CD4-positive, alpha-beta memory T cell (primary cell): ENCODE data around the gene OR10J5. TPM values are rescaled to one million over a fixed set of nuclear protein-coding genes. Genes with fewer than 3 reads are reported as not detected.

Experiments
- CTCF ChIA-PET: fragments of 350-600 bp; sonication (Branson Sonifier 250); formaldehyde crosslinking; loops from one replicate; lab custom pipeline; 2021; ENCODE audit warnings: inconsistent platforms; ENCODE audit not compliant: partially characterized antibody; lab: Charles Lee
- POLR2A ChIA-PET: fragments of 350-600 bp; sonication (Branson Sonifier 250); formaldehyde crosslinking; loops from one replicate; lab custom pipeline; 2021; ENCODE audit not compliant: partially characterized antibody; lab: Charles Lee
- DNase-seq, 5 donors: peaks; one replicate each; pipeline versions ENCODE4 v3.0.0 to v3.0.0-alpha.2; 2020 to 2022; ENCODE audit warnings: mixed read lengths in 1 of 5
- H3K27ac ChIP-seq: one replicate; pipeline ENCODE4 v1.7.0; 2013; ENCODE audit warnings: low read depth, low read length
- H3K27me3 ChIP-seq: 2 replicates; pipeline ENCODE4 v1.7.0; 2013; ENCODE audit warnings: mild to moderate bottlenecking, low read length, moderate library complexity; ENCODE audit not compliant: insufficient read depth
- H3K36me3 ChIP-seq: 2 replicates; pipeline ENCODE4 v1.7.0; 2013; ENCODE audit warnings: mild to moderate bottlenecking, low read length, moderate library complexity; ENCODE audit not compliant: insufficient read depth
- H3K4me1 ChIP-seq: 2 replicates; pipeline ENCODE4 v1.7.0; 2013; ENCODE audit warnings: mild to moderate bottlenecking, low read length, moderate library complexity; ENCODE audit not compliant: insufficient read depth
- H3K4me3 ChIP-seq, 2 donors: one replicate each; pipeline ENCODE4 v1.7.0; 2013; ENCODE audit warnings: low read length in 2 of 2, mild to moderate bottlenecking in 1 of 2
- H3K9me3 ChIP-seq, 2 donors: one replicate each; pipeline ENCODE4 v1.7.0; 2013; ENCODE audit warnings: low read length in 2 of 2, control low read depth in 1 of 2; ENCODE audit not compliant: control insufficient read depth in 1 of 2
- H3K27ac Mint-ChIP-seq, 7 donors: one replicate each; pipeline ENCODE4 v1.8.0; 2020 to 2021; ENCODE audit warnings: mixed read lengths in 7 of 7, mild to moderate bottlenecking in 6 of 7, inconsistent platforms in 3 of 7, moderate library complexity in 3 of 7
- H3K27me3 Mint-ChIP-seq, 2 donors: one replicate each; pipeline ENCODE4 v1.8.0; 2020 to 2021; ENCODE audit warnings: mixed read lengths in 2 of 2
- H3K36me3 Mint-ChIP-seq, 2 donors: one replicate each; pipeline ENCODE4 v1.8.0; 2020 to 2021; ENCODE audit warnings: mixed read lengths in 2 of 2, inconsistent platforms in 1 of 2, mild to moderate bottlenecking in 1 of 2
- H3K4me1 Mint-ChIP-seq, 4 donors: one replicate each; pipeline ENCODE4 v1.8.0; 2020 to 2021; ENCODE audit warnings: mixed read lengths in 4 of 4, mild to moderate bottlenecking in 1 of 4
- H3K4me3 Mint-ChIP-seq, 8 donors: one replicate each; pipeline ENCODE4 v1.8.0; 2020 to 2021; ENCODE audit warnings: mixed read lengths in 8 of 8, mild to moderate bottlenecking in 7 of 8, moderate library complexity in 6 of 8, inconsistent platforms in 3 of 8
- H3K9me3 Mint-ChIP-seq, 8 donors: one replicate each; pipeline ENCODE4 v1.8.0; 2020 to 2021; ENCODE audit warnings: mixed read lengths in 8 of 8, mild to moderate bottlenecking in 5 of 8, inconsistent platforms in 3 of 8, moderate library complexity in 1 of 8
- intact Hi-C: fragments of 100-400 bp; cut with micrococcal nuclease; formaldehyde crosslinking; loops from one replicate; pipeline ENCODE4 v1.15.1; 2023
- polyA plus RNA-seq, 2 donors: library from polyadenylated mRNA; unstranded; fragments of 300-500 nt; fragmentation: Illumina TruSeq; gene quantifications; one replicate each; pipeline ENCODE4 v1.2.3, GENCODE V29; 2021
- total RNA-seq, 2 experiments: library from RNA; stranded (reverse); gene quantifications; one replicate each; pipeline ENCODE4 v1.2.3, GENCODE V29; 2021

OR10J5 gene, protein sequence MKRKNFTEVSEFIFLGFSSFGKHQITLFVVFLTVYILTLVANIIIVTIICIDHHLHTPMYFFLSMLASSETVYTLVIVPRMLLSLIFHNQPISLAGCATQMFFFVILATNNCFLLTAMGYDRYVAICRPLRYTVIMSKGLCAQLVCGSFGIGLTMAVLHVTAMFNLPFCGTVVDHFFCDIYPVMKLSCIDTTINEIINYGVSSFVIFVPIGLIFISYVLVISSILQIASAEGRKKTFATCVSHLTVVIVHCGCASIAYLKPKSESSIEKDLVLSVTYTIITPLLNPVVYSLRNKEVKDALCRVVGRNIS
- not detected for total RNA-seq
- not detected for polyA plus RNA-seq

DNA sequence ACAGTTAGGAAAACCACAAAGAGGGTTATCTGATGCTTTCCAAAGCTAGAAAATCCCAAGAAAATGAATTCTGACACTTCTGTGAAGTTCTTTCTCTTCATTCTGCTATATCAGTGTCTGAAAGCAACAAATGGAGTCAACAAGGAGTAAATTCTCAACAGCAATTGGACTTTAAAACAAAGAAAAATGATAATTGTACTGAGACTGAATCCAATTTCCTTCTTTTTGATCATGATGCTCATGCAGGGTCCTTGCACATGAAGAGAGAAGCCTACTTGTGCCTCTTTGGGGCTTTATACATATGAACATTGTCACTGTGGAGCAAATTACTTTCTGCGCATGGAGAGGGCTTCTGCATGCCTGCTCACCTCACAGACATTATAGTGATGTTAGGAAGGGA lies at the start of gene OR10J5:
Gene OR10J5, minus strand, starts transcription at position 101 of the 400 bp plus-strand sequence. Its CDS starts 0 bp downstream, at position 101.
- Histone ChIP-seq H3K4me3 (no peak within 1 kb of the TSS), H3K27ac (no peak within 1 kb of the TSS), H3K9me3 (no peaks in the 10 kb centered on the region), H3K36me3 (no peaks in the 10 kb centered on the region), H3K27me3 (no peaks in the 10 kb centered on the region), H3K4me1 (no peaks in the 10 kb centered on the region)
- intact Hi-C loops, result no loop called here
- Mint-ChIP-seq H3K27ac (no peak within 1 kb of the TSS), H3K4me1 (no peaks in the 10 kb centered on the region), H3K36me3 (no peaks in the 10 kb centered on the region), H3K9me3 (peaks cover 0 to 18% (median 2%) of the 10 kb centered on the region in 8 donors), H3K27me3 (peaks cover 11 to 14% of the 10 kb centered on the region in 2 donors), H3K4me3 (no peak within 1 kb of the TSS)
- ChIA-PET POLR2A (no interaction called here), CTCF (no interaction called here)
- DNase-seq, result no peak

DNA sequence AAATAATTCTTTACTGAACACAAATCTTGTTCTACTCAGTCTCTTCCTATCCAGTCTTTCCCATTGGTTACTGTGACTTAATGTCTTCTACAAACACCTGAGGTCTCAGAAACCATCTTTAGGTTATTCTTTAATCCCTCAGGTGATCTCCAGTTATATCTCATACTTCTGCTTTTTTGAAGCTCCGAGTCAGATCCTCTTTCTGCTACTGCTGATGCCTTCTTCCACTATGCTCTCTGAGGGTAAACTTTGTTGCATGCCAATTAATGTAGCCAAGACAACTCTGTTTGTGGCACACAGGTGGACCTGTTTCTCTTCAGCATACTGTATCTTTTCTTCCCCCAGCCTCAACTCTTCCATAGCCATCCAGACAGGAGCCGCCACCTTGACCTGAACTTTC lies 48.7 kb upstream of the OR10J5 start:
- no peak overlapping the region for H3K4me3 ChIP-seq
- H3K27ac ChIP-seq, result no peak overlapping the region
- intact Hi-C loops, result no loop called here
- ChIA-PET POLR2A (no interaction called here), CTCF (no interaction called here)
- Mint-ChIP-seq H3K27me3 (peaks cover 21 to 25% of the 10 kb centered on the region in 2 donors), H3K9me3 (no peaks in the 10 kb centered on the region), H3K4me3 (no peak overlapping the region), H3K27ac (no peak overlapping the region), H3K4me1 (no peaks in the 10 kb centered on the region), H3K36me3 (no peaks in the 10 kb centered on the region)
- H3K4me1 ChIP-seq, result no peaks in the 10 kb centered on the region
- no peaks in the 10 kb centered on the region for H3K36me3 ChIP-seq
- no peaks in the 10 kb centered on the region for H3K9me3 ChIP-seq
- DNase-seq, result no peak
- H3K27me3 ChIP-seq, result no peaks in the 10 kb centered on the region

DNA sequence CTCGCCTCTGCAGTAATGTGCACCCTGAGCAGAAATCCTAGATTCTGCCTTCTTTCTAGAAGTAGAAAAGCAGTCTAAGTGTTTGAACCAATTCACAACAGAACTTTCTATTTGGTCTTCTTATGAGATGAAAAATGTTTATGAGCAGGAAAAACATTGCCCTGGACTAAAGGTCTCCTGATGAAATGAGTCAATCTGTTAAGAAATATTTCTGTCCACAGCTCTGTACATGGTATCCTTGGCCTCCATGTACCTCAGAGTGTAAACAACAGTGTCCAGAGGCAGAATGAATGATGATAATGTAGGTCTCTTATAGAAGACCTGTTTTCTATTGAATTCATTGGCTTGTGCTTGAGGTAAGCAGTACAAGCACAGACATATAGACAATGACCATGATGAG lies 45.6 kb upstream of the OR10J5 start:
- no peaks in the 10 kb centered on the region for H3K36me3 Mint-ChIP-seq
- peaks cover 22 to 29% of the 10 kb centered on the region in 2 donors for H3K27me3 Mint-ChIP-seq
- no peaks in the 10 kb centered on the region for H3K36me3 ChIP-seq
- H3K4me1 Mint-ChIP-seq, result no peaks in the 10 kb centered on the region
- no peak for DNase-seq
- no peaks in the 10 kb centered on the region for H3K9me3 Mint-ChIP-seq
- no peaks in the 10 kb centered on the region for H3K27me3 ChIP-seq
- no peak overlapping the region for H3K4me3 Mint-ChIP-seq
- no peak overlapping the region for H3K27ac Mint-ChIP-seq
- CTCF ChIA-PET, result no interaction called here
- H3K4me3 ChIP-seq, result no peak overlapping the region
- H3K9me3 ChIP-seq, result no peaks in the 10 kb centered on the region
- no peak overlapping the region for H3K27ac ChIP-seq
- intact Hi-C loops, result no loop called here
- no peaks in the 10 kb centered on the region for H3K4me1 ChIP-seq
- POLR2A ChIA-PET, result no interaction called here

DNA sequence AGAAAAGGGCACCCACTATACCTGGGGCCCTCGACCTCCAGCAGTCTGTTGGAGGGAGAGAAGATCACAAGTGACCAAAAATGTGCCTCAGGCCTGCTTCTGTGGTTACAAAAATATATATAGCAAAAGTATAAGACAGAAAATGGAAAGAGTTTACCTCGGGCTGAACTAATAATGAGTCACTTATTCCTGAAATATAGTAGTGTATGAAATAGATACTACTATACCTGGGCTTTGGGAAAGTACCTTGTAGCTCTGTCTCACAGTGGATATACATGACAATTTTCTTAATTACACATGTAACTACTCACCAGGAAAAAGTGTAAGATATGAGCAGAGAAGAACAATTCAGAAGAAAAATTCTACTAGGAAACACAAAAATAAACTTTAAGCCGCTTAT lies 44.5 kb upstream of the OR10J5 start:
- ChIA-PET POLR2A (no interaction called here), CTCF (no interaction called here)
- Mint-ChIP-seq H3K36me3 (no peaks in the 10 kb centered on the region), H3K27ac (no peak overlapping the region), H3K4me1 (no peaks in the 10 kb centered on the region), H3K9me3 (peaks cover 0 to under 1% (median 0%) of the 10 kb centered on the region in 8 donors), H3K27me3 (peaks cover 24 to 29% of the 10 kb centered on the region in 2 donors), H3K4me3 (no peak overlapping the region)
- DNase-seq, result no peak
- Histone ChIP-seq H3K27me3 (no peaks in the 10 kb centered on the region), H3K36me3 (no peaks in the 10 kb centered on the region), H3K4me1 (no peaks in the 10 kb centered on the region), H3K9me3 (no peaks in the 10 kb centered on the region), H3K27ac (no peak overlapping the region), H3K4me3 (no peak overlapping the region)
- intact Hi-C loops, result no loop called here

DNA sequence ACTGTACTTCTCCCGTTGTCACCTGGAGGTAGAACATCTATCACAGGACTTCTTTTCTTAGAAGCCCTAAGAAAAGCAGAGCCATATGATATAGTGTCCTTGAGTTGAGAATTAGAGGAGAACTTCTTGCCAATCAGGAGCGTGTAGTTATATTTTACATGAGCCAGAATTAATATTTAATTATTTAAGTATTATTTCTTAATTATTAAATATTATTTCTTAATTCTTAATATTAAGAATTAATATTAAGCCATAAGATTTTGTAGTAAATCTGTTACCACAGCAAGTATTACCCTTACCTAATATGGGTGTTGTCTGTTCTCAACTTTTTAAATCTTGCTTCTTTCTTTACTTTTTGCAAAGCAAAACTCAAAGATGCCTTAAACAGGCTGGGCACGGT lies 41.6 kb upstream of the OR10J5 start:
- no peaks in the 10 kb centered on the region for H3K4me1 Mint-ChIP-seq
- intact Hi-C loops, result no loop called here
- H3K36me3 Mint-ChIP-seq, result no peaks in the 10 kb centered on the region
- peaks cover 20 to 28% of the 10 kb centered on the region in 2 donors for H3K27me3 Mint-ChIP-seq
- Histone ChIP-seq H3K4me3 (no peak overlapping the region), H3K9me3 (no peaks in the 10 kb centered on the region), H3K27me3 (no peaks in the 10 kb centered on the region), H3K36me3 (no peaks in the 10 kb centered on the region), H3K4me1 (no peaks in the 10 kb centered on the region), H3K27ac (no peak overlapping the region)
- H3K4me3 Mint-ChIP-seq, result no peak overlapping the region
- CTCF ChIA-PET, result no interaction called here
- POLR2A ChIA-PET, result no interaction called here
- H3K27ac Mint-ChIP-seq, result no peak overlapping the region
- no peak for DNase-seq
- peaks cover 0 to 8% (median 1%) of the 10 kb centered on the region in 8 donors for H3K9me3 Mint-ChIP-seq

DNA sequence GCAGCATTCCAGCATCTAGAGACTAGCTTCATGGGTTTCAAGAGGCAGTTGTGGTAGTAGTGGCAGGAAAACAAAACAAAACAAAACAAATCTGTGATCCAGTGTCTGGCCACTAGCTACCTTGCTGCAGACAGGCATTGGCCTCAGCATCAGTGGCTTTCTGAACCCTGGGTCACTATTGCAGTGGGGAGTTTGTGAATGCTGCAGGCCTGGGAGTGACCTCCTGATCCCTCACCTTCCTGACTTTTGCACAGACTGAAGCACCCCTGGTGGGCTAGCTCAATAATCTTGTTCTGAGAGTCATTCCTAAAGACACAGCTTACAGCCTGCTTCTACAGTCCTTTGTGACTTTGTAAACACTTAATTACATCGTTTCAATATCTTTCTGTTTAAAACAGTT lies 26.9 kb upstream of the OR10J5 start:
- Histone ChIP-seq H3K27me3 (no peaks in the 10 kb centered on the region), H3K36me3 (no peaks in the 10 kb centered on the region), H3K4me1 (no peaks in the 10 kb centered on the region), H3K4me3 (no peak overlapping the region), H3K9me3 (no peaks in the 10 kb centered on the region), H3K27ac (no peak overlapping the region)
- Mint-ChIP-seq H3K4me1 (no peaks in the 10 kb centered on the region), H3K9me3 (peaks cover 0 to 9% (median 0%) of the 10 kb centered on the region in 8 donors), H3K27ac (no peak overlapping the region), H3K36me3 (no peaks in the 10 kb centered on the region), H3K4me3 (no peak overlapping the region), H3K27me3 (peaks cover 2 to 3% of the 10 kb centered on the region in 2 donors)
- intact Hi-C loops, result no loop called here
- ChIA-PET CTCF (no interaction called here), POLR2A (no interaction called here)
- DNase-seq, result no peak

DNA sequence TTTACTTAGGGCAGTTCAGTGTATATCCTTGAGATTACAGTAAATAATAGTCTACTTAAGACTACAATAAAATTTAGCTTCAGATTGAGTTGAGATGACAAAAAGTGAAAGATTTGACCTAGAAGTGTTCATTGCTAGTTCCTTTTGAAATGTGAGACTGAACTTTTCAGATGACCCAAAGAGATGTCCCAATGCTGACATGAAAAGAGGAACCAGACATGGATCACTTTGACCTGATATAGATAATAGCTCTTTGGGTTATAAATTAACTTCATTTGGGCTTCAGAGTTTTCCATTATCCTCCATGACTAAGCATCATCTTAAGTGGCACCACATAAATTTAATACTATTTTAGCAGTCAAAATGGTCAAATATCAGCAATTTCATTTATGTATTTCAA lies 25.7 kb upstream of the OR10J5 start:
- Mint-ChIP-seq H3K27ac (no peak overlapping the region), H3K4me3 (no peak overlapping the region), H3K4me1 (no peaks in the 10 kb centered on the region), H3K9me3 (peaks cover 0 to 9% (median 0%) of the 10 kb centered on the region in 8 donors), H3K27me3 (peaks cover 2 to 3% of the 10 kb centered on the region in 2 donors), H3K36me3 (no peaks in the 10 kb centered on the region)
- ChIA-PET CTCF (no interaction called here), POLR2A (no interaction called here)
- Histone ChIP-seq H3K36me3 (no peaks in the 10 kb centered on the region), H3K4me3 (no peak overlapping the region), H3K9me3 (no peaks in the 10 kb centered on the region), H3K27me3 (no peaks in the 10 kb centered on the region), H3K4me1 (no peaks in the 10 kb centered on the region), H3K27ac (no peak overlapping the region)
- intact Hi-C loops, result no loop called here
- no peak for DNase-seq
